ENCODE measurements around the gene EEF1AKMT2. TPM values are rescaled to one million over a fixed set of nuclear protein-coding genes. Genes with fewer than 3 reads are reported as not detected.

EEF1AKMT2 gene
- total and polyA plus RNA-seq, 9 of the 15 experiments (the other 6 are each of a cell fraction or from before 2014, with no cell fraction given) = 9.3 to 34.3 (median 23.7) TPM

DNA sequence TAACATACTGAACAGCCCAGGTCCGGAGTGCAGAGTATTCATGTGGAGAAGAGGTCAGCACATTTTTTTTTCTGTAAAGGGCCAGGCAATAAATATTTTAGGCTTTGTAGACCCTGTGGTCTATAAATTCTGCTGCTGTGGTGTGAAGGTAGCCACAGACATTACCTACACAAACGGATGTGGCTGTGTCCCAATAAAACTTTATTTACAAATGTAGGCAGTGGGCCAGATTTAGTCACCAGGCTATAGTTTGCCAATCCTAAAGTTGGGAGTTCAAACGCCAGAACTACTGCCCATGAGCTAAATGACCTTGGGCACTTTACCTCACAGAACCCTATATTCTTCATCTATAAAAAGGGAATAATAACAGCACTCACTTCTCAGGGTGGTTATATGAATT, 60.9 kb downstream of the EEF1AKMT2 start:
- H3K79me2 ChIP-seq (ENCODE audit: control insufficient read depth, insufficient read depth, low read length) = peaks cover 3% of the 10 kb centered on the region; the same call in 2 of the 3 replicates
- POLR2A ChIA-PET = interaction anchor here (0.6 to 1.9 kb wide), 4 partner anchors 12 to 60 kb away, joined by 5 to 7 read pairs (median 6); no protein-coding TSS in a partner anchor
- no peak overlapping the region for H3K4me2 ChIP-seq (ENCODE audit: insufficient read depth, low read length)
- DNase-seq (ENCODE audit: extremely low read depth in 1 of 4, low spot score in 3 of 4) (no peak), FAIRE-seq (no peak), ATAC-seq (no peak)
- 70% methylated on average over 3 of the region's 3 CpGs for WGBS (ENCODE audit: insufficient coverage, low coverage, missing lambda C conversion rate)
- intact Hi-C loops (cut with micrococcal nuclease) (no loop called here), in situ Hi-C loops (cut with MboI) (no loop called here)
- no peaks in the 10 kb centered on the region for H3K27me3 ChIP-seq (ENCODE audit: control insufficient read depth in 2 of 2, insufficient read depth in 2 of 2, low read length in 2 of 2)
- H3K4me3 ChIP-seq = no peak overlapping the region
- peaks cover 3% of the 10 kb centered on the region for H3K9me1 ChIP-seq (ENCODE audit: control insufficient read depth, insufficient read depth, low read length)
- peaks cover 4 to 13% of the 10 kb centered on the region in 2 experiments; a peak in 3 of 5 replicates for H3K4me1 ChIP-seq (replicated peaks in 1 of 2; ENCODE audit: control insufficient read depth in 2 of 2, insufficient read depth in 2 of 2, low read length in 2 of 2)
- 0 out of 2 replicates have a peak, but pooled peaks cover 4% of the 10 kb centered on the region for H4K20me1 ChIP-seq (replicated peaks; ENCODE audit: control insufficient read depth, insufficient read depth, low read length)
- no peak overlapping the region for H3K27ac ChIP-seq (ENCODE audit: extremely low read depth, low read depth, low read length)
- H3K9me3 ChIP-seq (replicated peaks; ENCODE audit: control insufficient read depth, insufficient read depth, low read depth, low read length) = no peaks in the 10 kb centered on the region
- no peak overlapping the region for H3K9ac ChIP-seq (ENCODE audit: insufficient read depth in 1 of 2, low read depth in 2 of 2, low read length in 2 of 2)
- BruUV-seq (replicated peaks) = no TSS peak
- H3K36me3 ChIP-seq (ENCODE audit: control insufficient read depth, insufficient read depth, low read length) = peaks cover 14% of the 10 kb centered on the region; the same call in 1 of the 3 replicates
- H2AFZ ChIP-seq (ENCODE audit: low read depth, low read length) = no peak overlapping the region
- CTCF ChIA-PET (ENCODE audit: low intra/inter-chr PET ratio) = no interaction called here
- TF ChIP-seq ZNF77 (CRISPR knock-in tag; IDR thresholded peaks at IDR 0.05) (no peak), PHB (CRISPR knock-in tag; IDR thresholded peaks at IDR 0.05) (no peak), PCBP1 (IDR thresholded peaks at IDR 0.05; ENCODE audit: low read depth, low read length, poor library complexity, severe bottlenecking) (no peak), SMARCA4 (IDR thresholded peaks at IDR 0.05) (no peak), GABPB2 (CRISPR knock-in tag; conservative IDR thresholded peaks at IDR 0.05) (no peak), NFIC (IDR thresholded peaks at IDR 0.05) (0 out of 2 replicates have a peak, but pooled peaks have one; percentile 28), HEY1 (CRISPR knock-in tag; IDR thresholded peaks at IDR 0.05; ENCODE audit: borderline replicate concordance) (no peak)
- TF ChIP-seq, protein P1, sequence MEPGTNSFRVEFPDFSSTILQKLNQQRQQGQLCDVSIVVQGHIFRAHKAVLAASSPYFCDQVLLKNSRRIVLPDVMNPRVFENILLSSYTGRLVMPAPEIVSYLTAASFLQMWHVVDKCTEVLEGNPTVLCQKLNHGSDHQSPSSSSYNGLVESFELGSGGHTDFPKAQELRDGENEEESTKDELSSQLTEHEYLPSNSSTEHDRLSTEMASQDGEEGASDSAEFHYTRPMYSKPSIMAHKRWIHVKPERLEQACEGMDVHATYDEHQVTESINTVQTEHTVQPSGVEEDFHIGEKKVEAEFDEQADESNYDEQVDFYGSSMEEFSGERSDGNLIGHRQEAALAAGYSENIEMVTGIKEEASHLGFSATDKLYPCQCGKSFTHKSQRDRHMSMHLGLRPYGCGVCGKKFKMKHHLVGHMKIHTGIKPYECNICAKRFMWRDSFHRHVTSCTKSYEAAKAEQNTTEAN (CRISPR knock-in tag; IDR thresholded peaks at IDR 0.05) = no peak
- TF ChIP-seq, protein P2, sequence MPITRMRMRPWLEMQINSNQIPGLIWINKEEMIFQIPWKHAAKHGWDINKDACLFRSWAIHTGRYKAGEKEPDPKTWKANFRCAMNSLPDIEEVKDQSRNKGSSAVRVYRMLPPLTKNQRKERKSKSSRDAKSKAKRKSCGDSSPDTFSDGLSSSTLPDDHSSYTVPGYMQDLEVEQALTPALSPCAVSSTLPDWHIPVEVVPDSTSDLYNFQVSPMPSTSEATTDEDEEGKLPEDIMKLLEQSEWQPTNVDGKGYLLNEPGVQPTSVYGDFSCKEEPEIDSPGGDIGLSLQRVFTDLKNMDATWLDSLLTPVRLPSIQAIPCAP (CRISPR knock-in tag; IDR thresholded peaks at IDR 0.05; ENCODE audit: borderline replicate concordance) = no peak
- TF ChIP-seq, protein P3, sequence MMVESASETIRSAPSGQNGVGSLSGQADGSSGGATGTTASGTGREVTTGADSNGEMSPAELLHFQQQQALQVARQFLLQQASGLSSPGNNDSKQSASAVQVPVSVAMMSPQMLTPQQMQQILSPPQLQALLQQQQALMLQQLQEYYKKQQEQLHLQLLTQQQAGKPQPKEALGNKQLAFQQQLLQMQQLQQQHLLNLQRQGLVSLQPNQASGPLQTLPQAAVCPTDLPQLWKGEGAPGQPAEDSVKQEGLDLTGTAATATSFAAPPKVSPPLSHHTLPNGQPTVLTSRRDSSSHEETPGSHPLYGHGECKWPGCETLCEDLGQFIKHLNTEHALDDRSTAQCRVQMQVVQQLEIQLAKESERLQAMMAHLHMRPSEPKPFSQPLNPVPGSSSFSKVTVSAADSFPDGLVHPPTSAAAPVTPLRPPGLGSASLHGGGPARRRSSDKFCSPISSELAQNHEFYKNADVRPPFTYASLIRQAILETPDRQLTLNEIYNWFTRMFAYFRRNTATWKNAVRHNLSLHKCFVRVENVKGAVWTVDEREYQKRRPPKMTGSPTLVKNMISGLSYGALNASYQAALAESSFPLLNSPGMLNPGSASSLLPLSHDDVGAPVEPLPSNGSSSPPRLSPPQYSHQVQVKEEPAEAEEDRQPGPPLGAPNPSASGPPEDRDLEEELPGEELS (CRISPR knock-in tag; IDR thresholded peaks at IDR 0.05; ENCODE audit: borderline replicate concordance) = no peak
